ENCODE data around the gene DSE.

The DSE gene

DNA sequence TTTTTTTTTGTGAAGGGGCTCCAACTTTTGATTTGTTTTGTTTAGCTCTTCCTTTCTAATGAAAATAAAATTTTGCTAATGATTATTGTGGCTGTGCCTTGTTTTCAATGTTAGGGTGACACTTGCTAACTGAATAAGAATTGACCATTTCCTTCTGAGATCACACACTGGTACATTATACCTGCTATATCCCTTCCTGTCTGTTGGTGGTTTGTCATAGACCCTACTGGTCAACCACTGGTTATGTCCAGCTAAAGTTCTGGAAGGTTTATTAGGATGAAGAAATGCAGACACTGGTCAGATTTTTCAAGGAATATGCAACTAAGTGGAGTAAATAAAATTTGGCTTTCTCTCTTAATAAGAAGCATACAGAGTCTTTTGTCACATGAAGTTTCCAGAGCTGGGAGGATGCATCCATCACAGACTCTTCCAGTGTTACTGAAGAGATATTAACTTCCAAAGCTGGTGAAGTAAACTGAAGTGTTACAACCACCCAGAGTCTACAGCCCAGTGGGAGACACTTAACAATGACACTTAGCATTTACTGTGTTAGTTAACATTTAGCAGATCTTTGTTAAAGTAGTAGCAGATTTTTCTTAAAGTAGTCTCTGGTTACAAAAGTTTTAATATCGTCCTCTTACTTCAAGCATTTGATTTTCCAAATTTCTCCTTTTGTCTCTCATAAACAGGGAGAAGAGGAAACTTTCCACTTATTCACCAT, 121.0 kb downstream of the DSE start:
- no peak for DNase-seq

- DNase-seq = no peak
These were observed 121.8 kb downstream of the DSE start for GRCh38 chr6:116492331-116493067.

Measured in CD4-positive, alpha-beta T cell treated with Interleukin-6 for 4 hours (primary cell).